HCT116 (cell line): ENCODE measurements around the gene ZIC5.

Experiments used
- EGR1 ChIP-seq: IDR thresholded peaks from 2 replicates; pipeline ENCODE4 v1.6.1; 2012; ENCODE audit warnings: low read depth
- EZH2 ChIP-seq: fragments of 200-600 bp; sonication (generic); IDR thresholded peaks from 2 replicates; pipeline ENCODE4 v1.6.1; 2017; ENCODE audit warnings: antibody characterized with exemption, mixed run types
- EZH2phosphoT487 ChIP-seq: fragments of 200-600 bp; IDR thresholded peaks from 2 replicates; pipeline ENCODE4 v1.6.1; 2018; ENCODE audit warnings: antibody characterized with exemption, borderline replicate concordance
- POLR2A ChIP-seq: IDR thresholded peaks from 2 replicates; pipeline ENCODE4 v1.7.0; 2011; ENCODE audit warnings: borderline replicate concordance; ENCODE audit not compliant: insufficient read depth, insufficient read length; ENCODE audit errors: extremely low read depth
- POLR2AphosphoS5 ChIP-seq: IDR thresholded peaks from 2 replicates; pipeline ENCODE4 v1.6.1; 2011; ENCODE audit warnings: mild to moderate bottlenecking, low read depth, low read length, moderate library complexity
- SIN3A ChIP-seq: IDR thresholded peaks from 2 replicates; pipeline ENCODE4 v1.6.1; 2012; ENCODE audit warnings: low read depth
- SRF ChIP-seq: IDR thresholded peaks from 2 replicates; pipeline ENCODE4 v1.6.1; 2012; ENCODE audit warnings: low read depth
- ZFX ChIP-seq: fragments of 450-650 bp; IDR thresholded peaks from 2 replicates; pipeline ENCODE4 v1.6.1; 2017
- TF ChIP-seq, protein P1 (sequence below), 3 experiments: fragments of 200-600 bp in 1 of 3; sonication (generic) in 1 of 3; IDR thresholded peaks in 2 of 3; conservative IDR thresholded peaks in 1 of 3; 2 replicates each; pipeline ENCODE4 v1.5.1; 2012 to 2017; ENCODE audit warnings: low read depth in 2 of 3, low read length in 2 of 3, antibody characterized with exemption in 1 of 3, borderline replicate concordance in 1 of 3, control low read depth in 1 of 3, mild to moderate bottlenecking in 1 of 3, mixed read lengths in 1 of 3, mixed run types in 1 of 3, moderate library complexity in 1 of 3; ENCODE audit not compliant: insufficient read depth in 1 of 3
- TF ChIP-seq, protein P2 (sequence below): IDR thresholded peaks from 2 replicates; pipeline ENCODE4 v1.6.1; 2011; ENCODE audit warnings: mild to moderate bottlenecking, low read length, moderate library complexity; ENCODE audit not compliant: insufficient replicate concordance; ENCODE audit errors: extremely low read depth
- TF ChIP-seq, protein P3 (sequence below): IDR thresholded peaks from 2 replicates; pipeline ENCODE4 v1.6.1; 2012

DNA sequence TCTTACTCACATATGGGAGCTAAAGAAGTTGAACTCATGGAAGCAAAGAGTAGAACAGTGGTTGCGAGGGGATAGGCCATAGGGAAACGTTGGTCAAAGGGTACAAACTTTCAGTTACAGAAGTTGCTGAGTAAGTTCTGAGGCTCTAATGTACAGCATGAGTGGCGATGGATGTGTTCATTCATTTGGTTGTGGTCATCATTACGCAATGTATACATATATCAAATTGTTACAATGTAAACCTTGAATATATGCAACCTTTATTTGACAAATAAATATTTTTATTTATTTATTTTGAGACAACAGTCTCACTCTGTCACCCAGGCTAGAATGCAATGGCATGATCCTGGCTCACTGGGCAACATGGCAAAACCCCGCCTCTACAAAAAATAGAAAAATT lies 38.7 kb downstream of the ZIC5 start:
- TF ChIP-seq, protein P1, sequence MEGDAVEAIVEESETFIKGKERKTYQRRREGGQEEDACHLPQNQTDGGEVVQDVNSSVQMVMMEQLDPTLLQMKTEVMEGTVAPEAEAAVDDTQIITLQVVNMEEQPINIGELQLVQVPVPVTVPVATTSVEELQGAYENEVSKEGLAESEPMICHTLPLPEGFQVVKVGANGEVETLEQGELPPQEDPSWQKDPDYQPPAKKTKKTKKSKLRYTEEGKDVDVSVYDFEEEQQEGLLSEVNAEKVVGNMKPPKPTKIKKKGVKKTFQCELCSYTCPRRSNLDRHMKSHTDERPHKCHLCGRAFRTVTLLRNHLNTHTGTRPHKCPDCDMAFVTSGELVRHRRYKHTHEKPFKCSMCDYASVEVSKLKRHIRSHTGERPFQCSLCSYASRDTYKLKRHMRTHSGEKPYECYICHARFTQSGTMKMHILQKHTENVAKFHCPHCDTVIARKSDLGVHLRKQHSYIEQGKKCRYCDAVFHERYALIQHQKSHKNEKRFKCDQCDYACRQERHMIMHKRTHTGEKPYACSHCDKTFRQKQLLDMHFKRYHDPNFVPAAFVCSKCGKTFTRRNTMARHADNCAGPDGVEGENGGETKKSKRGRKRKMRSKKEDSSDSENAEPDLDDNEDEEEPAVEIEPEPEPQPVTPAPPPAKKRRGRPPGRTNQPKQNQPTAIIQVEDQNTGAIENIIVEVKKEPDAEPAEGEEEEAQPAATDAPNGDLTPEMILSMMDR (IDR thresholded peaks at IDR 0.05 in 2 of 3, conservative IDR thresholded peaks at IDR 0.05 in 1 of 3; ENCODE audit: borderline replicate concordance in 1 of 3, insufficient read depth in 1 of 3, low read depth in 2 of 3, low read length in 2 of 3), result no peak
- no peak for TF ChIP-seq POLR2AphosphoS5
- TF ChIP-seq SRF, result no peak
- TF ChIP-seq EZH2, result no peak
- TF ChIP-seq ZFX, result no peak
- TF ChIP-seq, protein P2, sequence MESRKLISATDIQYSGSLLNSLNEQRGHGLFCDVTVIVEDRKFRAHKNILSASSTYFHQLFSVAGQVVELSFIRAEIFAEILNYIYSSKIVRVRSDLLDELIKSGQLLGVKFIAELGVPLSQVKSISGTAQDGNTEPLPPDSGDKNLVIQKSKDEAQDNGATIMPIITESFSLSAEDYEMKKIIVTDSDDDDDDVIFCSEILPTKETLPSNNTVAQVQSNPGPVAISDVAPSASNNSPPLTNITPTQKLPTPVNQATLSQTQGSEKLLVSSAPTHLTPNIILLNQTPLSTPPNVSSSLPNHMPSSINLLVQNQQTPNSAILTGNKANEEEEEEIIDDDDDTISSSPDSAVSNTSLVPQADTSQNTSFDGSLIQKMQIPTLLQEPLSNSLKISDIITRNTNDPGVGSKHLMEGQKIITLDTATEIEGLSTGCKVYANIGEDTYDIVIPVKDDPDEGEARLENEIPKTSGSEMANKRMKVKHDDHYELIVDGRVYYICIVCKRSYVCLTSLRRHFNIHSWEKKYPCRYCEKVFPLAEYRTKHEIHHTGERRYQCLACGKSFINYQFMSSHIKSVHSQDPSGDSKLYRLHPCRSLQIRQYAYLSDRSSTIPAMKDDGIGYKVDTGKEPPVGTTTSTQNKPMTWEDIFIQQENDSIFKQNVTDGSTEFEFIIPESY, result no peak
- no peak for TF ChIP-seq EZH2phosphoT487
- TF ChIP-seq, protein P3, sequence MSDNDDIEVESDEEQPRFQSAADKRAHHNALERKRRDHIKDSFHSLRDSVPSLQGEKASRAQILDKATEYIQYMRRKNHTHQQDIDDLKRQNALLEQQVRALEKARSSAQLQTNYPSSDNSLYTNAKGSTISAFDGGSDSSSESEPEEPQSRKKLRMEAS, result no peak
- no peak for TF ChIP-seq POLR2A
- no peak for TF ChIP-seq SIN3A
- TF ChIP-seq EGR1, result no peak
